ENCODE data around the gene DENND10.
"Not testable (repeated sequence)": the region's sequence is repeated elsewhere in the genome, so short reads cannot be mapped to it uniquely, and the experiment has no call there.

DENND10 gene

DNA sequence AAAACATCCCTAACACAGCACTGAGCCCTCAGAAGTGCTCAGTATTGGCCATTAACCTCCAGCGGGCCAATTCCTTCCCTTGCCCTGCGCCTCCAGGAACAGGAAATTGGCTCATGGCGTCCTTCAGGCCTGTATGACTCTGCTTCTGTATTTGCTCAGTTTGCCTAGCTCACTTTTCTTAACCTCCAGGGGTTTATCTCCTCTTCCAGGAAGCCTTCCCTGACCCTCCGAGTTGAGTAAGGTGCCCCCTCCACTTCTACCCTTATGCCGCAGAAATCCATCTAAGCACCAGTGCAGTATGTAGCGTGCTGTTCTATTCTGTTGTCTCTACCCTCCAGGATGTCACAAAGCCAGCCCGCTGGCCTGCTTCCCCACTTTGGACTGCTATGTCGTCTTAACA lies 62.7 kb downstream of the DENND10 start:
- DNase-seq (ENCODE audit: low read depth in 3 of 3): no peak

DNA sequence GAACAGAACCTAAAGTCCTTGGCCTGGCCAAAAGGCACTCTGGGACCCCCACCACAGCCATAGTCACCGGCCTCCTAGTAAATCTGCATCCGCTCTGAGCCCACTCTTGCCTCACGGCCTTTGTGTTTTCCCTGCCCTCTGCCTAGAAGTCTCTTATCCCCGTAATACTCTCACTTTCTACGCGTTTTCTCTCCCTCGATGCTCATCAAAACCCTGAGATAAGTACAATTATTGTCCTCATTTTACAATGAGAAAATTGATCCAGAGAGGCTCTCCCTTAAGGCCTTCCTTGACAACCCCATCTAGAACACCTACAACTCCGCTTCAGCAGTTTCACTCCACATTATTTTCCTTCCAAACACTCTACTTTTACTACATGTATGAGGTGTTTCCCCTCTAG lies 63.1 kb downstream of the DENND10 start:
- no peak for DNase-seq (ENCODE audit: low read depth in 3 of 3)

DNA sequence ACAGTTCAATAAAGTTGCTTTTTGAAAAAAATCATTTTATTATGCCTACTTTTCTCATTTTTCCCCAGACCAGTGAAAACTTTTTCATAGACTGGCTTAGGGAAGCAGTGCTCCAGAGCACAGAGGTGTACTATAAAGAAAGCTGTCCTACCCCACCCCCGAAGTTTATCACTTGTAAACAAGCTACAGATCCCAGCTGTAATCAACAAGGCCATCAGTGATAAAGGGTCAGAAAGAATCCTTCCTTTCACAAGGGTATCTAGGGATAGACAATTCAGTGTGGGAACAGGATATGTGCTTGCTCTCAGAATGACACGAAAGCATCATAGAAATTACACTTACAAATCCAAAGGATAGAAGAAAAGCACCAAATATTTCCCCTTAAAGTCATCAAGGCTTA lies 70.2 kb downstream of the DENND10 start:
- DNase-seq (ENCODE audit: low read depth in 3 of 3): no peak

DNA sequence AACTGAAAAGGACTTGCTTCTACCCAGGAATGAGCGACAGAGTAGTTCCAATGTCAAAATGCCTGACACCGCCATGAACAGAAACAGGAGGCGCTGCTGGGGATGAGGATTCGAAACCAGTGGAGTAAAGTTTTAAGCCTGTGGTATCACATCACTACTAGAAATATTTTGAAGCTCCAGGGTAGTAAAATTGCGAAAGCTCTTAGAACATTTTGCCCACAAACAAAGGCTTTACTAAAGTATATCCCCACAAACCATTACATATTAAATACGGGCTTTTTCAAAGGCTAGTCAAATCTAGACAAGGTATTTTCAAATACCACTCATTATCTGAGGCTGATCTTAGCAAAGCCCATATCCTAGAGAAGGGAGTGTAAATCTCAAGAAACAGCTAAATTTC lies 72.3 kb downstream of the DENND10 start:
- no peak for DNase-seq (ENCODE audit: low read depth in 3 of 3)

DNA sequence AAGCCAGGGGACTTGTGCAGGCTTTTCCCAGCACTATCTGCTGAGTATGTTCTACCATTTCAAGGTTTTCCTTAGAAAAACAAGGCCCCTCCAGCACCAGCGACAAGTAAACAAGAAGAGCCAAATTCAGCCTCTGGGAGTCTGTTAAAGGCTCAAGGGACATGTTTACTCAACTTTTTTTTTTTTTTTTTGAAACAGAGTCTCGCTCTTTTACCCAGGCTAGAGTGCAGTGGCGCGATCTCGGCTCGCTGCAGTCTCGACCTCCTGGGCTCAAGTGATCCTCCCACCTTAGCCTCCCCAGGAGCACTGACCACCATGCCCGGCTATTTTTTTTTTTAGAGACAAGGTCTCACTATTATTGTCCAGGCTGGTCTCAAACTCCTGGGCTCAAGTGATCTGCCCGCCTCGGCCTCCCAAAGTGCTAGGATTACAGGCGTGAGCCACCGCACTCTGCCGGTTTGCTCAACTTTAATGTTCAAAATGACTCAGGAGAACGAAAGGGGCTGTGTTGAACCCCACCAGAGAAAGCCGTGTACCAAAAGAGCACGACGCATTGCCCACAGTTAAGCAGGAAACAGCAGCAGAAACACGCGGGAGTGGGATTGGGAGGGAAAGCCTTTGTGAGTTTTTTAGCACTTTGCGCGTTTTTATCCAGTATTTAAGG lies 73.9 kb downstream of the DENND10 start:
- no peak for DNase-seq (ENCODE audit: low read depth in 3 of 3)

DNA sequence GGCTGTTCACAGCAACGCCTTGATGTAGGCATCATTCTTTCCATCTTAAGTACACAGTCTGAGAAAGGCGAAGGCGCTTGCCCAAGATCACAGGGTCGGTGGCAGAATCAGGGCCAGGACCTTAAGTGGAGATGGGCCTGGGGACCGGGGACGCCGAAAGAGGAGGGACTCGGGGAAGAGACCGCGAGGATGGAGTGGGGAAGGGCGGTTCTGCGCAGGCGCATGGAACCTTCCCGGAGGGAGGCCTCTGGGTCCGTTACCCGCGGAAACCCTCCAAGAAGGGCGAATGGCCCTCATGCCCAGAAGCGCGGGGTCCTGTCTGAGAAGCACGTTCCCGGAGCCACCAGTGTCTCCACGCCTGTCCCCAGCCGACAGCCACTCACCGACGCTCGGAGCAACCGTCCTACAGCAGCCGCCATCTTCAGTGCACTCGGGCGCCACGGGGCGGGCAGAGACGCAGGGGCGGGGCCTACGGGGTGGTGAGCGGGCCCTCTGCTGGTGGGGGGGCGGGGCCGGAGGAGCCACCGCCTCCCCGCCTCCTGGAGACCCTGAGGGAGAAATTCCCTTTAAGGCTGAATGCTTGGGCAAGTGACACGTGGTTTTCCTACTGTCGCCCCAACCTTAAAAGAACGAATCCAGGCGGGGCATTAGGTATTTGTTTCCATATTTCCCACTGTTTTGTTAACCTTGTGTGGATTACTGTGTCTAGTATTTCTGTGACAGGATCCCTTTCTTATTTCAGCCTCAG lies 74.6 kb downstream of the DENND10 start, which contains the start of gene PRDX3:
Gene PRDX3 (minus strand): TSS at position 441 of the 748 bp plus-strand sequence. CDS start 22 bp downstream, at position 419.
- peak; percentile 86 to 97 (median 89) for DNase-seq (ENCODE audit: low read depth in 3 of 3)

DNA sequence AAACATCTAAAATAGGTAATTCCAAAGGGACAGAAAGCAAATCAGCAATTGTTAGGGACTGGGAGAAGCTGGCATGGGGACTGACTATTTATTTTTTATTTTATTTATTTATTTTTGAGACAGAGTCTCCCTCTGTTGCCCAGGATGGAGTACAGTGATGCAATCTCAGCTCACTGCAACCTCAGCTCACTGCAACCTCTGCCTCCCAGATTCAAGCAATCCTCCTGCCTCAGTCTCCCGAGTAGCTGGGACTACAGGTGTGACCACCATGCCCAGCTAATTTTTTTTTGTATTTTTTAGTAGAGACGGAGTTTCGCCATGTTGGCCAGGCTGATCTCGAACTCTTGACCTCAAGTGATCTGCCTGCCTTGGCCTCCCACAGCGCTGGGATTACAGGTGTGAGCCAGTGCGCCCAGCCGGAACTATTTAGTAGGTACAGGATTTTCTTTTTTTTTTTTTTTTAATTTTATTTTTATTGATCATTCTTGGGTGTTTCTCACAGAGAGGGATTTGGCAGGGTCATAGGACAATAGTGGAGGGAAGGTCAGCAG lies 77.0 kb downstream of the DENND10 start:
- DNase-seq (ENCODE audit: low read depth in 3 of 3): not testable (repeated sequence)

DNA sequence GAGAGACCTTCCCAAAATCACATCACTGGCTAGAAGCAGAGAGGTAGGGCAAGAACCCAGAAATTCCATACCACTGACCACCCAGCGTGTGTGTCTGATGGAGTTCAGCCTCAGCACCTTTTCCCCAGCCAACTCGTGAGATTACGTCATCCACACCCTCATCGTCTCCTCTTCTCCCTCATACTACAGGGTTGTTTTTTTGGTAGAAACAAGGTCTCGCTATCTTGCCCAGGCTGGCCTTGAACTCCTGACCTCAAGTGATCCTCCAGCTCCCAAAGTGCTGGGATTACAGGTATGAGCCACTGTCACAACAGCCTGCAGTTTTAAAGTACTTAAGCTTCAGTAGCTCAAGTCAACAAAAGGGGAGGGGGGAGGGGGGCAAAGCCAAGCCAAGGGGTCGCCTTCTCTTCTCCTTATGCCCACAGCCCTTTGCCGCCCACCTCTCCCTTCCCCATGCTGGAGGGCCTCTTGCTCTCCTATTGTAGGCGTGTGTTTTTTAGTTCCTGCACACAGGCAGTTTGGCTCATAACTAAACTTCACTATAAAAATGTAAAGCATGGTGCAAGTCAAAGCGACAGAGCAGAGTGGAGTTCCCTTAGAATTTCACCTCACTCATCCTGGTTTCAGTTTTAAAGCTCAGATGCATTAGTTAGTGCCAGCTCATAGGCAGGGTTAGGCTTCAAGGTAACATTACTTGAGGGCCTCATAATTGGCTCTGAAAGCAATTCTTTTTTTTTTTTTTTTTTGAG lies 79.9 kb downstream of the DENND10 start:
- no peak for DNase-seq (ENCODE audit: low read depth in 3 of 3)

All from stimulated activated CD4-positive, alpha-beta T cell treated with anti-CD3 and anti-CD28 coated beads, TNF-alpha, amount 100 ng/mL, for 48 hours (primary cell).